Amygdala (tissue), 56 donors: Measurements from ENCODE around the gene CHCHD1.
"Not testable (repeated sequence)": the region's sequence is repeated elsewhere in the genome, so short reads cannot be mapped to it uniquely, and the experiment has no call there.

Source experiments
- DNase-seq, 56 donors: peaks; one replicate each; lab custom pipeline; 2025; lab: John Stamatoyannopoulos, UW

CHCHD1 gene

DNA sequence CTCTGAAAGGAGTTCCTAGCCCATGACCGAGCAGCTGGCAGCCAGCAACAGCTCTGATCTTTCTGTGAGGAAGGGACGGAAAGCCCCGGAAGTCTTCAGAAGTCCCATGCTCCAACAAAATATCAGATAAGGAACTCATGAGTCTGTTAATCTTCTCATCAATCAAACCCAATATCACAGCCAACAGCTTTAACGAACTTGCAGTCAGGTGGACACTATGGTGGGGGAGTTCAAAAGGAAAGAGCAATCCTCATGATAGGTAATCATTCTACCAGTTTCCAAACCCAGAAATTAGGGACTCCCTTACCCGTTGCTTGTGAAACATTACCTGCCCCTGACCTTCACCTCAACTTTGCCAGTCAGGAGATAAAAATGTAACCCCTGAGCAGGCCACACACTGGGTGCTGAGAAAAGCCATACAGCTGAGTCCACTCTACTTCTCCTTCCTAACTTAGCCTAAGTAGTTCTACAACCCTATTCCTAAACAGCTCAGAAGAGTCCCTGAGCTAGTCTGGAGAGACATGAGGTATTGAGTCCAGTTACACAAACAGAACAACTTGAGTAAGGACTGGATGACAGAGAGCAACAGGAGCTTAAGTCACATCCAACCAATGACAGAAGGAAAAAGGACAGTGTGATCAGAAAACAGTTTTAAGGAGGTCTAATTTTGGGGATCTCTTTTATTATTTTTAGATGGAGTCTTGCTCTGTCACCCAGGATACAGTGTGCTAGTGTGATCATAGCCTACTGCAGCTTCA lies 27.4 kb downstream of the CHCHD1 start:
- no peak for DNase-seq

DNA sequence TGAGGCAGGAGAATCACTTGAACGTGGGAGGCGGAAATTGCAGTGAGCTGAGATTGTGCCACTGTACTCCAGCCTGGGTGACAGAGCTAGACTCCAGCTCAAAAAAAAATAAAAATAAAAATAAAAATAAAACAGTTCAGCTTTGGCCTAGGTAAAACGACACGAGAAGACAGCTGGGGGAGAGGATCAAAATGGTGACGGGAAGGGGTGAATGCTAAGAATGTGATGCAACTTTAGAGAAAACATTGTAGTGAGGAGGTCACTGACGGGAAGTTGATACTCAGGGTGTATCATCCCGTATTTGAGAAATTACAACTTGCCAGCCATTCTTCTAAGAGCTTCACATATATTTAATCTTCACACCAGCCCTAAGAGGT lies 28.5 kb downstream of the CHCHD1 start:
- no peak for DNase-seq

DNA sequence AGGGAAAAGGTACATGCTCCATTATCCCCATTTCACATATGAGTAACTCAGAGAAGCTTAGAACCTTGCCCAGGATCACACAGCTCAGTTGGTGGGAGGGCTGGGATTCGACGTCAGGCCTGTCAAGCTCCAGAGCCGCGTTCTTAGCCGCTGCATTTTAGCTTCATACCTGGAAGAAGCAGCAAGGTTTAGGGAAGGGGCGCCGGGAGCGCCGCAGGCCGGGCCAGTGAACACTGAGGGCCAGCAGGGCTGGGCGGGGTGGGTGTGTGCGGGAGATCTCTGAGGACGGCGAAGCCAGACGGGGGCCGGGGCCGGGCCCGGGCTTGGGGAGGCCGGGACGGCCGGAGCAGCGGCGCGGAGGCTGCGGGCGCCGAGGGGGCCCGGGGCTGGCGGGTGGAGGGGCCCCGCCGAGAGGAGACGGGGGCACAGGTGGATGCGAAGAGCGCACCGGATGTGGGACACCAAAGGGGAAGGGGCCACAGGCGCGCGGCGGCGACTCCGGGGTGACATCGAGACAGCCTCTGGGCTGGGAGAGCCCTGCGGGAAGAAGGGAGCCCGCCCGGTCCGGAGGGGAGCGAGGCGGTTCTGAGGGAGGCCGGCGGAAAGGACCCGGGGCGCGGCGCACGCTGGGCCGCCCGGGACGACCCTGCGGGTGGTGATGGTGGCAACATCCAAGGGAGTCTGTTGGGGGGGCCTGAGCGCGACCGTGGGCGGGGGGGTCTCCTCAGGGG lies 29.1 kb downstream of the CHCHD1 start:
- peak in 7 of 56 donors; percentile 28 to 63 (median 46) for DNase-seq

DNA sequence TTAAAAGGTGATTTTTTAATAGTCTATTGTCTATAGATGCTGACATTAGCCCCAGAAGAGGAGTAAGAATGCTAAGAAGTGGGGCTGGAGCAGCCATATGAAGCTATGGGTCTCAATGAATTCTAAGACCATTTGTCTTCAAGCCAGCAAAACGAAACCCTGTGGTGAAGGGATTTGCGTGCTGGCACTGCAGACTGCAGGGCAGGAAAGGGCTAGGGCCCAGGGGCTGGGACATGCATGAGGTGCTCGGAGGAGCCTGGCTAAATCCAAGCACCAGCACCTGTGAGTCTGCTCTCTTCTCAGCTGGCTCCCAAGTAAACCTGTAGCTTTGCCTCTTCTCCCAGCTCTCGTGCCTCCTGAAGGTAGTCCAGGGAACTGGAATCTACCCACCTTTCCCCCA lies 30.8 kb downstream of the CHCHD1 start:
- DNase-seq = no peak

DNA sequence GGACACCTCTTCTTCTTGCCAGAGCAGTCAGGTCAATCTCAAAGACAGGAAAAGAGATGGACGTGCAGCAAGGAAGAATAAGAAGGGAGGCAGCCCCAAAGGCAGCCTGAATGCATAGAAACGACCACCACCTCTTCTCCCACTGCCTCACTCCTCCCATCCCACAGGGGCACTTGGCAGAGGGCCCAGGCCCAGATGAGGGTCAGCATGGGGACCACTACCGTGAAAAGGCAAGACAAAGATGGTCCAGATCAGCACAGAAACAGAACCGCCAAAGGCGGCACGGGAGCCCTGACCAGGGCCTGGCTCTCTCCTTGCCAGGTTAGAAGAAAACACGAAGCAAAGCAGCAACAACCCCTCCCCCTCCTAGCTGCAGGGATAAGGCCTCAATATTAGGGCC lies 31.5 kb downstream of the CHCHD1 start:
- DNase-seq = no peak

DNA sequence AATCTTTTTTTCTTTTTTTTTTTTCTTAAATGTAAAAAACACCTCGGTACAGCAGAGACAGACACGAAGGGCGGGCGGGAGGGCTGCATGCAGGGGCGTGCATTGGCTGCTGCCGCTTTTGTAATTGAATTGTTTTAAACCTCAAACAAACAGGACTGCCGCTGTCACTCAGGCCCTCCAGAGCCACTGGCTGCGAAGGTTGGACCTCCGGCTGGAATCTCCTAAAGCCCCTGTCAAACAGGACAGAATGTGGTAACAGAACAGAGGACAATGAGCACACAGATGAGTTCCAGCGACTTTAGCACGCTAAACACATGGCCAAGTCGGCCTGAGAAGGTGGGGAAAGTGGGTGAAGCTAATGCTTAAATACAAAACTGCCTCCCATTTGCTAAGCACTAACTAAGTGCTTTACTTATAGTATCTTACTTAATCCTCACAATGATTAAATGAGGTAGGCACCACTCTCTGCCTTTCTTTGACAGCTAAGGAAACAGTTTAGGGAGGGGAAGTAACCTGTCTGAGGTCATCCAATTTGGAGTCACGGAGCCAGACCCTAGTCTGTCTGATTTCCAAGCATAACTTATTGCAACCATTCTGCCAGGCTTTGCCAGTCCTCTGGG lies 32.5 kb downstream of the CHCHD1 start:
- DNase-seq = no peak

DNA sequence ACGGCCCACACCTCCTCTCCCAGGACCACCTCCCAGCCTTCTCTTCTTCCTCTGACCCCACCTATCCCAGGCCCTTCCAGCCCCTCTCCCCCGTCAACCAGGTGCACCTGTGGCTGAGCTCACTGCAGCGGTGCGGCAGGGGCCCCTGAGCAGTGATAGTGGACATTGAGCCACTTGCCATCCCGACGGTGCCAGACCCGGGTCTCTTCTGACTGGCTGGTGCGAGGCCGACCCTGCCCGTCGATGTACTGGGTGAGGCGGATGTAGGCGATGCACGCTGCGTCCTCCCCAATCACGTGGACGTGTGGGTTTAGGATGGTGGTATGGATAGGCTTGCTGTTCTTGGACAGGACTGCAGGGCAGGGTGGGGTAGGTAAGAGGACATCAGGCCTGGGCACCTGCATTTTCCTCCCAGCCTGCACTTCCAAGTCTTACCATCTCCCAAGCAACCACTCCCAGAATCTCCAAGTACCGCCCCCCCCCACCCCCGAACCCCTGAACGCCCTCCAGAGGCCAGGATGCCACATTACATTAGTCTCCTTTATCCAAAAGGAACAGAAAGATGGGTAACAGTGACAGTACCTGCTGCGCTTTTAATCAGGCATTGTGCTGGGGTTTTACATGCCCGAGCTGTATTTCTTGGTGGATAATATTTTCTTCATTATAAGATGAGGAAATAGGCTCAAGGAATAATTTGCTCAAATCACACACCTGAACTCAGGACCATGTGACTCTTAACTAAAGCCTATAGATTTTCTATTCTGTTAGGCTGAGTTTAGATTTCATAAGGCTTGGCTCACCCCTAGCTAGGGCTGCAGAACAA lies 33.3 kb downstream of the CHCHD1 start:
- DNase-seq = no peak

DNA sequence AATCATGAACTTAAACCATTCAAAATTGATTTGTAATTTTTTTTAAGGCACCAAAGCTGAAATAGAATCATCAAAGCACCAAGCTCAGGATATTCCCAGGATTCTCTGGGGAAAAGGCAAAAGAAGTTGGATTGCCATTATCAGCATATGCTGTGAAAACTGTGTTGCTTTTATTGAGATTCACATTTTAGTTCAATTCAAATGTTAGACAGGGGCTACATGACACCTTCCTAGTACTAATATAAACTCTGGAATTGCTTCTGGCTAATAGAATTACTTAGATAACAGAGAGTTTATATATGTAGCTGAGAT lies 33.8 kb downstream of the CHCHD1 start:
- DNase-seq = no peak

DNA sequence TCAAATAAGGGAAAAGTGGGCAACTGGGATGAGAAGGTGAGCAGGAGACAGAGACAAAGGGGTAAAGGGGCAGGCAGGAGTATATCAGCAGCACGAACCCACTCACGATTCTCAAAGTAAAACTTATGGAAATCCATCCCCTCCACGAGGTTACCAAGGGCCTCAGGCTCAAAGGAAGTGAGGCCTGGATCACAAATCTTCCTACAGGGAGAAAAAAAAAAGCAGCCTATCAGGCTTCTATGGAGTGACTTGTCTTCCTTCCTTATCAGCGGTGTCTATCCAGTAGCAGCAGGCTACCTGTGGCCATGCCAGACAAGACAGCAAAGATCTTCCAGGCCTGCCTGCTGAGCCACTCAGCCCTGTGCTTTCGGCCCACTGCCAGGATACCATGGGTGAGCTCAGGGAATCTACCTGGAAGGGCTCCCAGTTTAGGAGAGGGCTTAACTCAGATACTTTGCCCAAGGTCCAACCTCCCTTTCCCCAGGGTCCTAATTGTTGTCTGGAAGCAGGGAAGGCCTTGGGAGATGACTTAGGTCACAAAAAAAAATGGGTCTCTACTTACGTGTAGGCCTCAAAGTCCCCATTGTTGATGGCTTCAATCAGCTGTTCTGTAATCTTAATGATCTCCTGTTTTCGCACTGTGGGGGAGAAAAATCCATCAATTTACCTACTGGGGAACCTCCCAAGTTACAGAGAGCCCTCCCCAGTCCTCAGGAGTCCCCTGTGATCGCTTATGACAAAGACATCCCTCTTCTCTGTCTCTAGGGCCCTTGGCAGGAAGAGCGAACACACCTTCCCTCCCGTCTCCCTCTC lies 35.3 kb downstream of the CHCHD1 start:
- no peak for DNase-seq

DNA sequence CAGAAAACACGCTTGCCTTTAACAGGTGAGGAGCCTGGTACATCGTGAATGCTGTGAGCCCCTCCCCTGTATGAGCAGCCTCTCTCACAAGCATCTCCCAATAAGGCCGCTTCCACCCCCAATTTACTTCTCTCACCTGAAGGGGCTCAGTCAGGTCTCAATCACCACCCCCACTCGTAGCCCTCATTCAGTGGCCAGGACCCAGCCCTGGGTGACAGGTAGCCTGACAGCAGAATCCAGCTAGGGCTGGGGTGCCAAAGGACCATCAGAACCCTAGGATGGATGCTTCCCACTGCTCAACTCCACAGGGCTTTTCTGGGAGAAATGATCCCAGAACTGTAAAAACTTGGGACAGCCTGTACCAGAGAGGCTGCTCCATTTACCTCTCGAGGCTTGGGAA lies 36.0 kb downstream of the CHCHD1 start:
- no peak for DNase-seq

DNA sequence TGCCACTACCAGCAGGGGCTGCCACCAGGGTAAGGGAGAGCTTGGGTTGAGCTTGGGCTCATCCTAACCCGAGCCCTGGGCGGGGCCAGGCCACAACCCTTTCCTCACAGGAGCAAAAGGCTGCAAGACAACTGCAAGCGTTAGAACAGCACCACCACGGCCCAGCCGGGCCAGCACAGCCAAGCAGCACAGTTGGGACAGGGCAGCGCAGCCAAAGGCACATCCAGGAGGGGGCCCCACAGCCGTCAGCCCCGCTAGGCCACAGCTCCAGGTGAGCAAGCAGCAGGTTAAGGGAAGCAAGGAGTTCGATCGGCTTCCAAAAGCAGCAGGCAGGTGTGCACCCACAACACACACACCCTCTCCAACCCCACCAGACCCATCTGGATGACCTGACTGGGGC lies 36.6 kb downstream of the CHCHD1 start:
- DNase-seq = no peak

DNA sequence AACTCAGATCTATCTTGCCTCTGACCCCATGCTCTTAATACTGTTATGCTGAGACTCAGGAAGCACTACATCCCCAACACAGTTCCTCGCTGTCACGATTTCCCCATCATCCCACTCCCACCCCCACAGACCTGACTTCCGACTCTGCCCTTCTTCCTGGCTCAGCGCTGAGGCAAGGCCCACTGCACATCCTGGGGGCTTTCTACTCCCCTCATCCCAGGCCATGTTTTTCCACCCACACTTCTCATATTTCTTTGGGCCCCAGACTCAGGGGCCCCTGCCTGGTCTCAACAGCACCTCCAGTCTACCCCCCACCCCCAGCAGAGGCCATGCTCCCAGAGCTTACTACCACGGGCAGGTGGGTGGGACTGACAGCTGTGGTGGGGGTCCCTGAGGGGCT lies 37.2 kb downstream of the CHCHD1 start:
- DNase-seq = no peak

DNA sequence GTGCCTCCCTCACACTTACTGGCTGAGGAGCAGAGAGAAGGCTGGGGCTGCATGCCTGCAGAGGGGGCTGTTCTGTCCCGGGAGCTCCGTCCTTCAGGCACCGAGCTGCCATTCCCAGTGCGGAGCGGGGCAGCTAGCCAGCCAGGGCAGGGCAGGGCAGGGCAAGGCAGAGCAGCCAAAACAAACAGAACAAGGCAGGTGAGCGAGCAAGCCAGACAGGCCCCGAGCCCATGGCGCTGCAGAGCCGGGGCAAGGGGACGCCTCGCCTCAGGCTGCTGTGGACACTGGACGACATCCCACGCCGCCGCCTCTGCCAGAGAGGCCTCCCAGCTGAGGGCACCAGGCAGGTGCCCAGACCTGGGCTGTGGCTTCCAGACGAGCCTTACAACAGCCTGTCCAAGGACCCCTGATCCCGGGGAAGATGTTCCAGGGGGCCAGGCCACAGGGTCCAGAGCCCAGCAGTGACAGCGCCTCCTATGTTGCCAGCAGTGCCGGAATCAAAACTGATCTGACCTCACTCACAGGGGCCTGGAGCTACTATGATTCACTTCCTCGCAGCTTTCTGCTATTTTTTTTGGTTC lies 37.8 kb downstream of the CHCHD1 start:
- peak in 1 of 56 donors; percentile 17 for DNase-seq

DNA sequence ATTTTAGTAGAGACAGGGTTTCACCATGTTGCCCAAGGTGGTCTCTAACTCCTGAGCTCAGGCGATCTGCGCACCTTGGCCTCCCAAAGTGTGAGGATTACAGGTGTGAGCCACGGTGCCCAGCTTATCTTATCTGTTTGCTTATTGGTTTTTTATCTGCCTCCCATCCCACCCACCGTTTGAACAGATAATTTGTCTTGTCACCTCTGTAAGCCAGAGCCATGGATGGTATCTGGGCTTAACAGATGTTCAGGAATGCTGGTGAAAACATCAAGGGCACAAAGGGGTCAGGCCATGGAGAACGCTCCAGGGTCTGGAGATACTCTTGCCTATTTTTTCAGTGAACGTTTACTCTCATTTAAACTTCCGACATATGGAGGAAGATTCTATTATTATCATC lies 41.5 kb downstream of the CHCHD1 start:
- DNase-seq = no peak

DNA sequence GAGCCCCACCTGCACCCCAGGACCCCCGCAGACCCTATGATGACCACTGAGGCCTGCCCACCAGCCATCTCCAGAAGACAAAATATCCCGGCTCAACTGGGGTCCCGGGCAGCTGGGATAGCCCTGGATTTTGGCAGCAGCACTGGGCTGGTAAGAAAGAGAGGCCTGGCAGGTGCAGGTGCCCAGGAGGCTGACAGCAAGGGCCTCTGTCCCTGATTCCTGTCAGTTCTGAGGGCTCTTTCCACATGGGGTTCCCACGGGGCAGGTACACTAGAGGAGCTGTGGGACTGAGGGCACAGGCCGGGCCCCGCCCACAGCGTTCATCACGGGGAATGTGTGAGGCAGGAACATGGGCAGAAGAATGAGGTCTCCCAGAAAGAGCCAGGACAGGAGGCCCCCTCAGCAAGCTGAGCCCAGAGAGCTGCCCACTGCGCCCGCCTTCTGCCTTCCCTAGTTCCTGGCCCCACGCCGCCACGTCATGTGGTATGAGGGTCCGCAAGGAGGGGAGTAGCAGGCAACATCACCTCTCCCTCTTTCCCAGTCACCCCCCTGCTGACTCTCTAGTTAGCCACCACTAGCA lies 42.4 kb downstream of the CHCHD1 start:
- no peak for DNase-seq

DNA sequence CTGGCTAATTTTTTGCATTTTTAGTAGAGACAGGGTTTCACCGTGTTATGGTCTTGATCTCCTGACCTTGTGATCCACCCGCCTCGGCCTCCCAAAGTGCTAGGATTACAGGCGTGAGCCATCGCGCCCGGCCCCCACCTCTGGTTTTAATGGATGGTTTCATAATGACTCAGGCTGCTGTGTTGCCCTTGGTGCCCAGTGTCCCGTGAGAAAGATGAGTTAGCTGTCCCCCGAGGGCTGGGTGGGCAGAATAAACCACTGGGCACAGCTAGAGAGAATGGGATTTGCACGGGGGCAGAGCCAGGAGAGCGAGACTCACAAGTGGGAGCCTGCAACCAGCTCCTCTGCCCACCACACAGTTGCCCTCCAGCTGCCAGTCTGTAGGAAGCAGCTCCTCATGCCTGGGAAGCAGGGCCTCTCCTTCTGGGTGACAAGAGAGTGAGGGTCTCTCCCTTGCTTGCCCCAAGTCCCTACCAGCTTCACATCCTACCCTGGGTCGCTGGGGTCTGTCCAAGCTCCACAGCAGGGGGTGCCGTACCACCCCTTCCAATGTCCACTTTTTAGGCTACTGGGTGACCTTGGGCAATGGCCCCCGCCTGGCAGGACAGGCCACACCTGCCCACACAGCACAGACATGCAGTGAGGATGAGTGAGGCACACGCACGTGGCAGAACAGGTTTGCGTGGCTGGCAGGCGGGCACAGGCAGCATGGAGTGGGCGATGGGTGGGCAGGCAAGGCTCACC lies 45.7 kb downstream of the CHCHD1 start:
- no peak for DNase-seq

DNA sequence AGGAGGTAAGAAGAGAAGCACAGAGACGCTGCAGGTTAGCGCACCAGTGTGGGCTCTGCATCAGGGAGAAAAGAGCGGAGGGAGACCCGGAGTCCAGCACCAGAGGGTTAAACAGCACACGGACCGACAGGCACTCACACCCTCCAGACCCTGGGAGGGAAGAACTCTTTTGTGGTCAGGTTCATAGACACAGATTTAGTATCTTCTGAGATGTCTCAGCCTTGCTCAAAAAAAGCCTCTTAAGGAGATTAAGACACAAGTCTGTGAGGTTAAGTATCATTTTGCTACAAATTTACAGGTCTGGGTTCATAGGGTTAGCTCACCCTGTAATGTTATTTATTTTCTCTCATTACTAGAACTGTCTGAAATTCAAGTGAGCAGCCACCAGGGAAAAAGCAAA lies 46.3 kb downstream of the CHCHD1 start:
- no peak for DNase-seq

DNA sequence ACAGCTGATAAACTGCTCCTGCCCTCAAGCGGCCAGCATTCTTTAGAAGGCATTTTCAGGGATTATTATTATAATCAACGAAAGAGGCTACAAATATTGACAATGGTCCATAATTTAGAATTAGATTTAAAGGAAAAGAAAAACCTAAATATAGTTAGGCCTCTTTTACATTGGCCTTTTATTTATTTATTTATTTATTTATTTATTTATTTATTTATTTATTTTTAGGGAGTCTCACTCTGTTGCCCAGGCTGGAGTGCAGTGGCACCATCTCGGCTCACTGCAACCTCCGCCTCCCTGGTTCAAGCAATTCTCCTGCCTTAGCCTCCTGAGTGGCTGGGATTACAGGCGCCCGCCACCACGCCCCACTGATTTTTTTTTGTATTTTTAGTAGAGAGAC lies 47.2 kb downstream of the CHCHD1 start:
- not testable (repeated sequence) for DNase-seq
